Mesodermal cell (in vitro differentiated cells): Measurements from ENCODE around the gene LRRC70.
"Not testable (repeated sequence)": the region's sequence is repeated elsewhere in the genome, so short reads cannot be mapped to it uniquely, and the experiment has no call there.

Source experiments
- H3K27ac ChIP-seq: 2 replicates; pipeline ENCODE4 v1.7.0; 2013; ENCODE audit warnings: mild to moderate bottlenecking, low read depth, low read length, moderate library complexity; ENCODE audit not compliant: severe bottlenecking
- H3K36me3 ChIP-seq: 2 replicates; pipeline ENCODE4 v1.7.1; 2013; ENCODE audit warnings: mild to moderate bottlenecking, low read length, moderate library complexity; ENCODE audit not compliant: control insufficient read depth, insufficient read depth
- H3K4me1 ChIP-seq: one replicate; pipeline ENCODE4 v1.7.1; 2013; ENCODE audit warnings: mild to moderate bottlenecking, low read length; ENCODE audit not compliant: insufficient read depth, control insufficient read depth, poor library complexity, severe bottlenecking
- H3K4me3 ChIP-seq: 2 replicates; pipeline ENCODE4 v1.7.0; 2013; ENCODE audit warnings: low read length, control low read depth, mild to moderate bottlenecking; ENCODE audit not compliant: insufficient read depth, poor library complexity, severe bottlenecking; ENCODE audit errors: extremely low read depth
- H3K9me3 ChIP-seq: 2 replicates; pipeline ENCODE4 v1.7.1; 2013; ENCODE audit warnings: mild to moderate bottlenecking, low read length, moderate library complexity; ENCODE audit not compliant: control insufficient read depth
- WGBS, 2 experiments: methylation state at CpG; one replicate each; pipeline ENCODE4 v1.1.5; 2013; ENCODE audit warnings: missing lambda C conversion rate in 2 of 2; ENCODE audit not compliant: insufficient coverage in 2 of 2; 5-methylcytosine and 5-hydroxymethylcytosine counted together

LRRC70 gene

GRCh38 chr5:62606878-62607277, 28.3 kb downstream of the LRRC70 start:
- Histone ChIP-seq H3K36me3 (peaks cover 25% of the 10 kb centered on the region), H3K9me3 (no peaks in the 10 kb centered on the region), H3K4me1 (peaks cover 4% of the 10 kb centered on the region), H3K27ac (no peak overlapping the region), H3K4me3 (no peak overlapping the region)
- WGBS, 2 experiments = no CpG with 5 or more reads among the region's 1 CpG

GRCh38 chr5:62607615-62608014, 29.0 kb downstream of the LRRC70 start:
- H3K36me3 ChIP-seq = peaks cover 22% of the 10 kb centered on the region
- WGBS, 2 experiments = 83 to 100% methylated on average over 1 to 3 of the region's 4 CpGs
- H3K4me3 ChIP-seq = no peak overlapping the region
- H3K9me3 ChIP-seq = no peaks in the 10 kb centered on the region
- no peak overlapping the region for H3K27ac ChIP-seq
- peaks cover 4% of the 10 kb centered on the region for H3K4me1 ChIP-seq

GRCh38 chr5:62608529-62609511, 30.2 kb downstream of the LRRC70 start:
- peaks cover 23% of the 10 kb centered on the region for H3K36me3 ChIP-seq
- H3K4me3 ChIP-seq = no peak overlapping the region
- no peaks in the 10 kb centered on the region for H3K9me3 ChIP-seq
- 67 to 96% methylated on average over 1 to 4 of the region's 7 CpGs for WGBS, 2 experiments
- peaks cover 4% of the 10 kb centered on the region for H3K4me1 ChIP-seq
- H3K27ac ChIP-seq = no peak overlapping the region

GRCh38 chr5:62614355-62614754, 35.7 kb downstream of the LRRC70 start:
- no peaks in the 10 kb centered on the region for H3K9me3 ChIP-seq
- H3K27ac ChIP-seq = no peak overlapping the region
- 93 to 100% methylated on average over 4 to 5 of the region's 8 CpGs for WGBS, 2 experiments
- H3K36me3 ChIP-seq = peaks cover 24% of the 10 kb centered on the region
- no peaks in the 10 kb centered on the region for H3K4me1 ChIP-seq
- H3K4me3 ChIP-seq = no peak overlapping the region

- H3K36me3 ChIP-seq = peaks cover 19% of the 10 kb centered on the region
- H3K27ac ChIP-seq = no peak overlapping the region
- H3K4me1 ChIP-seq = no peaks in the 10 kb centered on the region
- WGBS, 2 experiments = 83 to 100% methylated on average over 1 to 2 of the region's 2 CpGs
- no peaks in the 10 kb centered on the region for H3K9me3 ChIP-seq
- H3K4me3 ChIP-seq = no peak overlapping the region
Measured at GRCh38 chr5:62616615-62617277, 38.1 kb downstream of the LRRC70 start.

- no peaks in the 10 kb centered on the region for H3K4me1 ChIP-seq
- no peaks in the 10 kb centered on the region for H3K9me3 ChIP-seq
- no peak overlapping the region for H3K27ac ChIP-seq
- no peak overlapping the region for H3K4me3 ChIP-seq
- peaks cover 19% of the 10 kb centered on the region for H3K36me3 ChIP-seq
Measured at GRCh38 chr5:62617943-62618342, 39.3 kb downstream of the LRRC70 start.

- Histone ChIP-seq H3K4me3 (no peak overlapping the region), H3K27ac (no peak overlapping the region), H3K4me1 (no peaks in the 10 kb centered on the region), H3K9me3 (no peaks in the 10 kb centered on the region), H3K36me3 (no peaks in the 10 kb centered on the region)
- WGBS, 2 experiments = 80 to 96% methylated on average over 3 to 5 of the region's 5 CpGs
Measured at GRCh38 chr5:62620761-62621160, 42.1 kb downstream of the LRRC70 start.

GRCh38 chr5:62621280-62621679, 42.7 kb downstream of the LRRC70 start:
- no peaks in the 10 kb centered on the region for H3K36me3 ChIP-seq
- H3K27ac ChIP-seq = no peak overlapping the region
- no peak overlapping the region for H3K4me3 ChIP-seq
- H3K4me1 ChIP-seq = no peaks in the 10 kb centered on the region
- H3K9me3 ChIP-seq = no peaks in the 10 kb centered on the region
- 26 to 63% methylated on average over 1 to 2 of the region's 6 CpGs for WGBS, 2 experiments

GRCh38 chr5:62623271-62623670, 44.7 kb downstream of the LRRC70 start:
- H3K4me3 ChIP-seq = no peak overlapping the region
- H3K4me1 ChIP-seq = no peaks in the 10 kb centered on the region
- no peaks in the 10 kb centered on the region for H3K9me3 ChIP-seq
- WGBS, 2 experiments = no CpG with 5 or more reads among the region's 1 CpG
- peaks cover 5% of the 10 kb centered on the region for H3K36me3 ChIP-seq
- no peak overlapping the region for H3K27ac ChIP-seq

- peaks cover 11% of the 10 kb centered on the region for H3K36me3 ChIP-seq
- not testable (repeated sequence) for H3K27ac ChIP-seq, H3K4me1 ChIP-seq, H3K9me3 ChIP-seq, H3K4me3 ChIP-seq
- 60 to 100% methylated on average over 1 of the region's 7 CpGs for WGBS, 2 experiments
Measured at GRCh38 chr5:62624436-62624835, 45.8 kb downstream of the LRRC70 start.

- Histone ChIP-seq H3K36me3 (peaks cover 22% of the 10 kb centered on the region), H3K4me1 (no peaks in the 10 kb centered on the region), H3K9me3 (no peaks in the 10 kb centered on the region), H3K27ac (no peak overlapping the region), H3K4me3 (no peak overlapping the region)
- 20% methylated on average over 1 of the region's 2 CpGs; no CpG with 5 or more reads in 1 of the 2 experiments for WGBS, 2 experiments
Measured at GRCh38 chr5:62626534-62626933, 47.9 kb downstream of the LRRC70 start.
